ENCODE results near the gene LACTB. TPM values are rescaled to one million over a fixed set of nuclear protein-coding genes. Genes with fewer than 3 reads are reported as not detected.

Gene LACTB
- total and polyA plus RNA-seq, 2 donors (not counting 1 experiment from before 2014, with no cell fraction given), result 29.2 to 42.8 TPM

- DNase-seq (ENCODE audit: low read depth in 2 of 2), result peak in 1 of 2 donors; percentile 21
- Histone ChIP-seq H3K27ac (ENCODE audit: insufficient read depth, low read length) (peak overlapping the region; percentile 88), H3K9ac (ENCODE audit: insufficient read depth, low read length) (no peak overlapping the region), H3K79me2 (ENCODE audit: control insufficient read depth, insufficient read depth, low read length) (peaks cover 4% of the 10 kb centered on the region), H3K4me2 (ENCODE audit: extremely low read depth, insufficient read depth, low read length) (peak overlapping the region; percentile 59), H3K36me3 (ENCODE audit: control insufficient read depth, insufficient read depth, low read length) (peaks cover 1% of the 10 kb centered on the region), H3K27me3 (ENCODE audit: control insufficient read depth, insufficient read depth, low read length) (no peaks in the 10 kb centered on the region), H3K4me3 (replicated peaks in 1 of 4; ENCODE audit: control extremely low read depth in 1 of 4, insufficient read depth in 1 of 4, low read depth in 3 of 4, low read length in 4 of 4) (no peak overlapping the region), H3K4me1 (ENCODE audit: control insufficient read depth, extremely low read depth, insufficient read depth, low read length) (peaks cover 10% of the 10 kb centered on the region), H4K20me1 (ENCODE audit: control insufficient read depth, extremely low read depth, insufficient read depth, low read length) (no peaks in the 10 kb centered on the region), H3K9me3 (ENCODE audit: control insufficient read depth, insufficient read depth, low read depth, low read length) (no peaks in the 10 kb centered on the region), H2AFZ (ENCODE audit: low read length) (no peak overlapping the region)
- TF ChIP-seq CTCF (conservative IDR thresholded peaks at IDR 0.05 in 1 of 2, IDR thresholded peaks at IDR 0.05 in 1 of 2; ENCODE audit: low read depth in 1 of 2, low read length in 2 of 2), result no peak
- TF ChIP-seq EZH2 (IDR thresholded peaks at IDR 0.05; ENCODE audit: low read length, missing control alignments), result no peak
Measured at GRCh38 chr15:63134245-63134985, 12.8 kb downstream of the LACTB start.

- peak overlapping the region; percentile 88 for H3K27ac ChIP-seq (ENCODE audit: insufficient read depth, low read length)
- no peak for TF ChIP-seq CTCF (conservative IDR thresholded peaks at IDR 0.05 in 1 of 2, IDR thresholded peaks at IDR 0.05 in 1 of 2; ENCODE audit: low read depth in 1 of 2, low read length in 2 of 2)
- TF ChIP-seq EZH2 (IDR thresholded peaks at IDR 0.05; ENCODE audit: low read length, missing control alignments), result no peak
- no peaks in the 10 kb centered on the region for H3K27me3 ChIP-seq (ENCODE audit: control insufficient read depth, insufficient read depth, low read length)
- H3K4me1 ChIP-seq (ENCODE audit: control insufficient read depth, extremely low read depth, insufficient read depth, low read length), result peaks cover 10% of the 10 kb centered on the region
- no peaks in the 10 kb centered on the region for H3K9me3 ChIP-seq (ENCODE audit: control insufficient read depth, insufficient read depth, low read depth, low read length)
- no peak overlapping the region for H3K4me3 ChIP-seq (replicated peaks in 1 of 4; ENCODE audit: control extremely low read depth in 1 of 4, insufficient read depth in 1 of 4, low read depth in 3 of 4, low read length in 4 of 4)
- H3K79me2 ChIP-seq (ENCODE audit: control insufficient read depth, insufficient read depth, low read length), result peaks cover 4% of the 10 kb centered on the region
- DNase-seq (ENCODE audit: low read depth in 2 of 2), result peak; percentile 44 to 73
- no peak overlapping the region for H2AFZ ChIP-seq (ENCODE audit: low read length)
- peak overlapping the region; percentile 33 for H3K4me2 ChIP-seq (ENCODE audit: extremely low read depth, insufficient read depth, low read length)
- peak overlapping the region; percentile 11 for H3K9ac ChIP-seq (ENCODE audit: insufficient read depth, low read length)
- H4K20me1 ChIP-seq (ENCODE audit: control insufficient read depth, extremely low read depth, insufficient read depth, low read length), result no peaks in the 10 kb centered on the region
- H3K36me3 ChIP-seq (ENCODE audit: control insufficient read depth, insufficient read depth, low read length), result peaks cover under 1% of the 10 kb centered on the region
Measured at GRCh38 chr15:63135281-63135680, 13.6 kb downstream of the LACTB start.

- H3K79me2 ChIP-seq (ENCODE audit: control insufficient read depth, insufficient read depth, low read length), result peaks cover 4% of the 10 kb centered on the region
- no peaks in the 10 kb centered on the region for H4K20me1 ChIP-seq (ENCODE audit: control insufficient read depth, extremely low read depth, insufficient read depth, low read length)
- no peaks in the 10 kb centered on the region for H3K27me3 ChIP-seq (ENCODE audit: control insufficient read depth, insufficient read depth, low read length)
- no peak overlapping the region for H3K4me3 ChIP-seq (replicated peaks in 1 of 4; ENCODE audit: control extremely low read depth in 1 of 4, insufficient read depth in 1 of 4, low read depth in 3 of 4, low read length in 4 of 4)
- H2AFZ ChIP-seq (ENCODE audit: low read length), result no peak overlapping the region
- TF ChIP-seq EZH2 (IDR thresholded peaks at IDR 0.05; ENCODE audit: low read length, missing control alignments) (no peak), CTCF (conservative IDR thresholded peaks at IDR 0.05 in 1 of 2, IDR thresholded peaks at IDR 0.05 in 1 of 2; ENCODE audit: low read depth in 1 of 2, low read length in 2 of 2) (no peak)
- no peak overlapping the region for H3K9ac ChIP-seq (ENCODE audit: insufficient read depth, low read length)
- H3K4me1 ChIP-seq (ENCODE audit: control insufficient read depth, extremely low read depth, insufficient read depth, low read length), result peaks cover 10% of the 10 kb centered on the region
- peaks cover 1% of the 10 kb centered on the region for H3K36me3 ChIP-seq (ENCODE audit: control insufficient read depth, insufficient read depth, low read length)
- H3K4me2 ChIP-seq (ENCODE audit: extremely low read depth, insufficient read depth, low read length), result peak overlapping the region; percentile 33
- peak; percentile 82 to 90 for DNase-seq (ENCODE audit: low read depth in 2 of 2)
- no peaks in the 10 kb centered on the region for H3K9me3 ChIP-seq (ENCODE audit: control insufficient read depth, insufficient read depth, low read depth, low read length)
- peak overlapping the region; percentile 88 for H3K27ac ChIP-seq (ENCODE audit: insufficient read depth, low read length)
Measured at GRCh38 chr15:63135804-63136203, 14.1 kb downstream of the LACTB start.

Data from fibroblast of lung (primary cell).